Left renal pelvis (tissue), 4 donors: Measurements from ENCODE around the gene ADCY2. TPM values are rescaled to one million over a fixed set of nuclear protein-coding genes. Genes with fewer than 3 reads are reported as not detected.

ENCODE experiments used
- DNase-seq, 4 donors: peaks; one replicate each; pipeline ENCODE4 v3.0.0-alpha.2; 2013; ENCODE audit warnings: low read depth in 4 of 4, low spot score in 3 of 4
- polyA plus RNA-seq, 4 donors: library from polyadenylated mRNA; unstranded; fragments of 120-200 nt; gene quantifications; one replicate each; pipeline ENCODE4 v1.2.1, GENCODE V29; 2013; ENCODE audit not compliant: insufficient read length in 4 of 4

The ADCY2 gene
- polyA plus RNA-seq, 4 donors, result 4.4 to 7.7 (median 6.4) TPM

DNA sequence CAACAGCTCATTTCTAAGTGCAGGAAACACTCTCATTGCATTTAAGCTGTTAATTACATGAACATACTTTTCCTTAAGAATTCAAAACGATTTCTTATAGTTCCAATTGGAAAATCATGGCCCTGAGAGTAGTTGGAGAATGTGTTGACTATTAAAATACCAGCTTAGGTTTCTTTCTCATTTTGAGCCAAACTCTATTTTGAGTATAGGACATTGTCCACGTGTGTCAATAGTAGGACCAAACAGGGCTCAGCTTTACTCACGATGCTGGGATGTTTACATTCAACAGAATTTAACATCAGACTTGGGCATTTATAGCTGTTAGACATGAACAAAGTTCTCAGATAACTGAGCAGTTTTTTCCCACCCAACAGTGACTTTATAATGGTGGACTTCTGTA lies 39.6 kb downstream of the ADCY2 start:
- no peak for DNase-seq

DNA sequence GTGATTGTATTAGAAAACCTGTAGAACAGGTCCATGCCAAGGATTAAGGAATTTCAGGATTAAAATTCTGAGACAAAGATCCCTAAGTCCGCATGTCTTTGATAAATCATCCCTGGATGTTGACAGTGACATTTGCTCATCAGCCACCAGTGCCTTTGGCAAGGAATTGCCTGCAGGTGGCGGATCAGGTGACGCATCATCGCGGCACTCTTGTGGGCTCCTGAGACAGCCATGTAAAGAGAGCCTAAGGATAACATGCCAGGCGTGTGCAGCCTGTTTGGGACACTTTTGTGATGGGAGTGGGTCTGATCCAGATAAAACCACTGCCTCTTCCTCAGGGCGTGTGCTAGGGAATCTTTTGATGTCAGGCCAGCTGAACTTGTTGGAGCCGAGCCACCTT lies 40.6 kb downstream of the ADCY2 start:
- no peak for DNase-seq

DNA sequence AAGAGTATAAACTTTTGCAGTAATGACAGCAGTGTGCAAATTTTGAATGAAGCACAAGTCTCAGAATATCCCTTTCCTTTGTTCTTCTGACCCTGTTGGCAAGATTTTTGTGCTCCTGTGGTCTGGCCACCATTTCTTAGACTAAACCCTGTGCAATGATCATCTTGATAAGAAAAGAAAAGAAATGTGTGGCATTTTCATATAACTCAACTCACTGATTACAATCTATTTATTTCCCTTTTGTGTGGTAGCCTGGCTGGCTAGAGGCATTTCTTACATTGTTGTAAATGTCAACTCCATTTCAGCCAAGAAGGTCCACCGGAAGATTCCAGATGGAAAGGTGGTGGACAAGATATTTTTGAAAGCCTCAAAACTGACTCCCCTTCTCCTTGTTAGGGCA lies 41.9 kb downstream of the ADCY2 start:
- no peak for DNase-seq

DNA sequence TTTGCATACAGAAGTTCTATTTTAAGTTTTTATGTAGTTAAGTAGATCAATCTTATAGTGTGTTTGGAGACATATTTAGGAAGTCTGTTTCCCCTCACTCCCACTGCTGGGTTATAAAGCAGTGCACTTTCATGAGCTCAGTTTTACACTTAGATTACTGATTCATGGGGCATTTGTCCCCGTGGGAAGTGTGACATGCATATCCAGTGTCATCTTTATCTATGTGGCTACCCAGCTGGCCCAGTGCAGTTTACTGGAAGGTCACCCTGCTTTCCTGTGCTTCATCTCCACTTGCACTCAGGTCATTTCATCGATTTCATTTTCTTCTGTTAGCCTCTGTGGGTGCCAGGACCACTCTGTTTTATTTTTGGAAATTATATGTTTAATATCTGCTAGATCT lies 49.1 kb downstream of the ADCY2 start:
- DNase-seq, result no peak

DNA sequence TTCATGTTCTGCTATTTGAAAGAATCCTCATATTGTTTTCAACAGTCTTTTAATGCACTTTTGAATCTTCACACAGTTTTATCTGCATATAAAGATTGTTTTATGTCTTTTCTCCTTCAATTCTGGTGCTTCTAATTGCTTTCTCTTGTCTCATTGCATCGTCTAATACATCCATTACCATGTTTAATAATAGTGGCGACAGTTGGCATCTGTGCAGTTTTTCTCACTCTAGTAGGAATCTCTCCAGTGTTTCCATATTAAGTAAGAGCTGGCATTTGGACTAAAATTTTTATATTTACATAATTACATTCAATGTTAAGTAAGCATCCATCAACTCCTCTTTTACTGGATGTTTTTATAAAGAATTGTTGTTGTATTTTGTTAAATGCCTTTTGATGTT lies 49.9 kb downstream of the ADCY2 start:
- no peak for DNase-seq

DNA sequence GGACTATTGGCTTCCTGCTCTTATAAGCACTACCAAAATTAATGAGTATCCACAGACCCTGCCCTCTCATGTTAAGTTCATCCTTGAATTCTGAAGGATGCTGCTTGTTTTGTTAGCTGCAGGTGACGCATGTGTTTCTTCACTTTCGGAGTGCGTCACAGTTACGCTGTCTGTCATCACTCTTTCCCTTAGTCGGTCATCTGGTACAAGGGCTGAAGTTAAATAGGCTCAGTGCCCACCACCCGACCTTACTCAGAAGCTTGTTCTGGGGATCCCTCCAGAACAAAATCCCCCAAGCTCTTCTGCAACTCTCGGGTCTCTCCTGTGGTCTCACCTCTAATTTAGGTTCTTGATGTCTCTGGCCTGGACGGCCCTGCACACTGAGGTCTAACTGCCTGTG lies 51.0 kb downstream of the ADCY2 start:
- DNase-seq, result no peak

DNA sequence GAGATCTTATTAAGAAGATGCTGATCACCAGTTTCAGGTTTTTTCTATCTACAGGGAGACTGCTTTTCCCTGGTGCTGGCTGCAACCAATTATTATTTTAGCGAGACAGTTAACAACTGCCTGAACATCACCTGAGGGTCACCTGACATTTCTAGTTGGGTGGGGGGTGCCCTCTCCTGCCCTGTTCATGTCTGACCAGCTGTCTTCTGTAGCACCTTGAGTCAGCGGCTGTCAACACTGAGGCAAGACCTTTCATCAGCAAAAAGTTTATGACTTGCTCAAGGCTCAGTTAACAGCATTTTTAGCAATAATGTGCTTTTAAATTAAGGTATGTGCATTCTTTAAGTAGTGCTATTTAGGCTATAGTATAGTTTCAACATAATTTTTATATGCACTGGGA lies 58.0 kb downstream of the ADCY2 start:
- DNase-seq, result no peak

DNA sequence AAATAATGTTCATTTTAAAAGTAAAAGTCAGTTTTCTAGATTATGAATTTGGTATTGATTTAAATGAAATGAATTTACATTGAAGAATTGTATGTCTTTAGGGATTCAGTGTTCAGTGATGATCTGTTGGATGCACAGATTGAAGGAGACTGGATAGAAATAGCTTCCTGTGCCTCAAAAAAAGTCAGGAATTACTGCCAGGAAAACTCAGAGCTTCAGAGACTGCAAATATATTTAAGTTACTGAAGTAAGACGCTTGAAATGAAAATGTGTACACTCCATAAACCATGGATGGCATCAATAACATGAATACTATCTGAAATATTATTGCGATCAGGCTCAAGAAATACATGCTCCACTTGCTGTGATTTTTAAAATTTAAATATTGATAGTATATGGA lies 60.3 kb downstream of the ADCY2 start:
- DNase-seq, result no peak

DNA sequence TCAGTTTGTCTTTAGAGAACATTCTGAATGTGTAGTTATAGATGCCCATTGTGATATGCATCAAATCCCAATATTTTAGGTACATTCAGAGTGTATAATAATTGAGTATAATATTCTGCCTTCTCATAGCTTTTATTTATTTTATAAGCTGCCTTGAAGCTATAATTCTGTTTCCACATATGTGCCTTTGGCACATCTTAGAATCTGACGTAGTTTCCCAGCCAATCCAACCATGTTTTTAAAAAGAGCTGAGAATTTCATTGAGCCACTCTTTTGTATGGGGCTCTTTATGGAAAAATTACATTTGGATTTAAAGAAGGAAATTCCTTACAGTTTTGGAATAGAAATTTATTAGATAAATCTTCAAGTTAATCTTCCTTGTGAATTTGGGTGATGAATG lies 65.4 kb downstream of the ADCY2 start:
- DNase-seq, result no peak

DNA sequence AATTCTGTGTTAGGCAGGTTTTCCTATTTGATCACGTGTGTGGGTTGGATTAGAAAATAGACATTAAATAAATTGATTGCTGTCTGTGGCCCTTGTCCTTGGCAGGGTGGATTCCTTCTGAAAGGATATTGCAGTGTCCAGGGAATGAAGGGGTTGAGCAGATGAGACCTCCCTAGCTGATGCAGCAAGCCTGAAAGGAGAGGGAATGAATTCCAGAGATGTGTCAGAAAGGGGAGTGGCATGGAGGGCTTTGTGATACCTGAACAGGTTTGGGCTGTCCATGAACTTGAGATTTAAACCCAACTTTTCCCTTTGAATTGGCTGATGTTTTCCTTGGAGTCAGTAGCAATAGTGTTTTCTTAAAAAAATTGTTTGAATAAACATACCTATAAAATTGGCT lies 66.8 kb downstream of the ADCY2 start:
- no peak for DNase-seq

DNA sequence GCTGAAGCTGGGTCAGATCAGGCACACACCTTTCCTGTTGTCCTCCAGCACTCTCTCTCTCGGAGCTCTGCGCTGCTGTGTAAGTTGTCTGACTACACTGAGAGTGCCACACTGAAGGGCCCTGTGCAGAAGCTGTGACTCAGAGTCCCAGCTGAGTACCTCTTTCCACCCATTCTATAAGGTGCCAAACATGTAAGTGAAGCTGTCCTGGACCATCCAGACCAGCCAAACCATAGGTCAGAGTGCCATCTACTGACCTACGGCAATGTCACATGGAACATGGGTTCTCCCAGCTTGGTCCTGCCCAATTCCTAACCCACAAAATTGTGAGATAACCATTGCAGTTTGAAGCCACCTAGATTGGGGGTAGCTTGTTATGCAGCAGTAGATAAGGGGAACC lies 68.2 kb downstream of the ADCY2 start:
- DNase-seq, result no peak

DNA sequence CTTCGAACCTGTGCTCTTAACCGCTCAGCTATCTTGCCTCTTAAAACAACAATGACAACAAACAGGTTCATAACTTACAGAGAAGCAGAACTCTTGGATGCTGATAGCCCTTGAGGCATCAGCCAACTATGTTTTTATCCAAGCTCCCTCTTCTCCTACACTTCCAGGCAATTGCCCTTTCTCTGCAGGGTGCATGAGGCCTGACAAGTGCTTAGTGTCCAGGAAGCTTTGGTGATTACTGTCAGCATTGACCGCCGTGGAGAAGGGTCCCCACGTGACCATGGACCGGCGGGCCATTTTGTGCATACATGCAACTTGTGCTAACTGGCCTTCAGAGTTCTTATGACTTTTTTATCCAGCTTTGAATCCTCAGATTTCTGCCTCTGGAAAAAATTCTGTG lies 71.2 kb downstream of the ADCY2 start:
- no peak for DNase-seq

DNA sequence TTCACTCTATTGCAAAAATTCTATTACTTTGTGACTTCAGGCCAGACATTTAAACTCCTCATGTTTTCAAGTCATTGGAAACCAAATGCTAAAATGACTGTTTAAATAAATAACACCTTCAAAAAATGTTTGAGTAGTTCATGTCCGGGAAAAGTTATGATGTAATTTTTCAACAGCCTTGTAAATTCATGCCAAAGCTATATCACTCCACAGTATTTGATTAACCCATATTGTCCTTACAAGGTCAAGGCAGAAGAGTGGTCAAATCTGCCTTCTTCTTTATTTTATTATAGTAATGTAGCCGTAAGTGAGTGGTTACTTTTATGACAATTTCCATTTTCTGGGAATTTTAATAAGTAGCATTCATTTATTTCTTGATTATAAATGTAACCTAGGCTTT lies 72.8 kb downstream of the ADCY2 start:
- DNase-seq, result no peak

DNA sequence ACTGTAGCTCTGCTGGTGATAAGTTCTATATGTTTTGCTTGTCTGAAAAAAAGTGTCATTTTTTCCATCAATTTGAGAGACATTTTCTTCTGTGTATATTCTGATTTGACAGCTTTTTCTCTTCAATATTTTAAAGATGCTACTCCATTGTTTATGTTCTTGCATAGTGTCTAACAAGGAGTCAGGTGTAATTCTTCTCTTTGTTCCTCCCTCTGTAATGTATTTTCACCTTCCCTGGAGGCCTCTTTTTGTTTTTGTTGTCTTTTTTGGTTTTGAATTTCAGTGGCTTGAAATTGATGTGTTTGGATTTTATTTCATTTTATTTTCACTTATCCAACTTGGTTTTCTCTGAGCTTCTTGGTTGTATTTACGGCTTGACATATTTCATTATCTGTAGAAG lies 75.8 kb downstream of the ADCY2 start:
- no peak for DNase-seq

DNA sequence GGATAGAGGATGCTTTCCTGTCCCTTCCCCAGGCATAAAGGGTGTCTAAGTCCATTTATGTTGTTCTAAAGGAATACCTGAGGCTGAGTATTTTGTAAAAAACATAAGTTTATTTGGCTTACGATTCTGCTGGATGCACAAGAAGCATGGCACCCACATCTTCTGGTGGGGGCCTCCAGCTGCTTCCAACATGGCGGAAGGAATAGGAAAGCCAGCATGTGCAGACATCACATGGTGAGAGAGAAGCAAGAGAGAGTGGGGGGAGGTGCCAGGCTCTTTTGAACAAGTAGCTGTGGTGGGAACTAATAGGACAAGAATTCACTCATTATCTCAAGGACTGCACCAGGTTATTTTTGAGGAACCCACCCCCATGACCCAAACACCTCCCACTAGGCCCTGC lies 77.2 kb downstream of the ADCY2 start:
- DNase-seq, result no peak

DNA sequence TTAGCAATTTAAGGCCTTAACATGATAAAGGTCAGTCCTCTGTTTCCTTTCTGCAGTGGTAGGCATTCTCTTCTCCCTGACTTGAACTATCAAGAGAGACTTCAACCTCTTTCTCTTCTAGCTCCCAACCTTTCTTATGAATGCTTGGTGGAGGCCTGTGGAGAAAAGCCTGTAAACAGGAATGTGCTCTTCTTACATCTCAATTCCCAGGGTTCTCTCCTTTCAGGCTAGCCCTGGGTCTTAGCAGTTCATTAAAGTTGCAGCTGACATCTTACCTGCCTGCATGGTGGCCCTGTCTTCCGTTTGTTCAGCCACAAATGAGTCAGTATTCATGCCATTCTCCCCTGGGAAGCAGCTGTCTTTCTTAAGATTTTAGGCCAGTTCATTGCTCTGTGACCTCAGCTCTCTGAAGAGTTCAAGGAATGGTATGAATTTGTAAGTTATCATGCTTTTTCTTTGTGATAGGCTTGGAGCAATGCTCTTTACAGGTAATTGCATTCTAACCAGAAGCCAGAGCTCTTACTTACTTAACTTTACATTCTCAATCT lies 77.8 kb downstream of the ADCY2 start:
- no peak for DNase-seq

DNA sequence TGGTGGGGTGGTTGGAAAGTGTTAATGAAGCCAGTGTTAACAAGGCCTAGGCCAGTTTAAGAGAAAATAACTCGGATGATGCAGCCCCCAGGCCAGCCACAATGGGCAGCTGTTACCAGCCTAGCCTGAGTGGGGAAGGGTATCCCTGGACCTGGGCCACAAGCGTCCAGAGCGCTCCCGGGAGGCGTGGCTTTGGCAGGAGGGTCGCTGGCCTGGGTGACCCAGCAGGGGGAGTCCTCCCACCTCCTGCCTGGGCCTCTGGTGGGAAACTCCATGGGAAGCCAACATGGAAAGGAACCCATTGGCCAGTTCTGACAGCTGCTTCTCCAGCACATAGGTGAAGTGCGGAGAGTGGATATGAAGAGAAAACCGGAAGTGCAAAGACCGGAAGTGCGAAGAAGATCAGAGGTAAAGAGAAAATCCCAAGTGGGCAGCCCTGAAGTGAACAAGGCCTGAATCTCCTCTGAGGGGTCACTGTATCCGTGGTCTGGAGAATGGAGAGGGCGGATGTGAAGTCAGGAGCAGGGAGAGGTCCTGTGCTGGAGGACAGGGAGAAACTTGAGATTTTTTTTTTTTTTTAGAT lies 79.0 kb downstream of the ADCY2 start:
- DNase-seq, result no peak

DNA sequence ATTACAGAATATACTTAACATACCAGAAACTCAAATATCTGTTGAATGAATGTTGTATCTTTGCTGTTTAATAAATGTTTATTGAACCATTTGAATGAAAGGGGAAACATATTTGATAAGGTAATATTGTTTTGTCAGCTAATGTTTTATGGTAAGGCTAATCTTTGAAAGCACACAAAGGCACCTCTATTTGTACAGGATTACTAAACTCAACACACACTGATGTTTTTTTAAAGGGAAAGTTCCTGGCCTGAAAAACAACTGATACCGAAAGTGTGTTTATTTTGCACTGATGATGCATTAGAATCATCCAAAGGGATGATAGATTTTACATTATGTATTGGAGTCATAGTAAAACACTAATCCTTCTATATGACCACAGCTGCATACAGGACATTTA lies 82.5 kb downstream of the ADCY2 start:
- DNase-seq, result no peak

DNA sequence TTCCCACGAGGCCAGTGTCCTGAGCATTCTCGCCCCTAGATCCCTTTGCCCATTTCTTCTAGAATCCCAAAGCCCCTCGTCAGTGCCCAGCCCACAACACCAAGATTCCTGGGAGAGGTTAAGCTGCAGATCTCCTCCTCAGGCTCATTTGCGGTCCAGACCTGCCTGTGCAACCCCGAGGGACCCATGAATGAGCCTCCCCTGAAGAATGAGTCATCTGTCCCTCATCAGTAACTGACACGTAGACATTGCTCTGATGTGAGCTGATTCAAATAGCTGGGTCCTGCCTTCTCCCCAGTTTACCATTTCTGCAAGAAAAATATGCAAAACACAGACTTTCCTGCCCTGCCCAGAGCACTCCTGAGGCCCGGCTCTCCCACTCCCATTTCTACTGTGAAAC lies 92.8 kb downstream of the ADCY2 start:
- DNase-seq, result no peak

DNA sequence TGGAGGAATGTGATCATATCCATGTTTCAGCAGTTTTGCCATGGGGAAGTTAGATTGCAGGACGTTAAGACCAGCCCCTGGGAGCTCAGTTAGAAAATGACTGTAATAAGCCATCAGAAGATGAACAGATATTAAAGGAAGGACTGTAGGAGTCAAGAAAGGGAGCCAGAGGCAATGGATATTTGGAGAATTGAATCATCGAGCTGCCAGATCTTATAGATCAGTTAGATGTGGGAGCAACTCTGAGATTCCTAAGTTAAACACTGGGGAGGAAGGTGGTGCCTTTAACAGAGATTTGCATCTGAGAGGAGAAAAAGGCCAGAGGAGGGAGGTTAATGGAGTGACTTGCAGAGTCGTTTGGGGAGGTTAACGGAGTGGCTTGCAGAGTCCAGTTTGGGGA lies 96.4 kb downstream of the ADCY2 start:
- no peak for DNase-seq

DNA sequence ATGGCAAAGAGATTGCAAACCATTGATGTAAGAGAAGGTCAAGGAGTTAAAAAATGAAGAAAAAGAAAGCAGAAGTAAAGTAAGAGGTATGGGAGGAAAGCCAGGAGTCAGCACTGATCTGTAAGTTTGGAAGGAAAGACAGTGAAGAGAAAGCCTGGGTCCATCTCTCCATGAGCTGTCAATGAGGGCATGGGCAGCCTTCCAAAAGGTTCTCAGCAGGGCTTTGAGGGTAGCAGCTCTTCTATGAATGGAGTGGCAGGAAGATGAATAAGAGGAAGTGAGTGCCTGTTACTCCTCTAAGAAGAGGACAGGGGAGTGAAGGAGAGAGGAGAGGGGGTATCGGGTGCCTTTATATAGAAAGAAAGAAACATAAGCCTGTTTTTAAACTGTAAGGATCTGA lies 97.1 kb downstream of the ADCY2 start:
- DNase-seq, result no peak

DNA sequence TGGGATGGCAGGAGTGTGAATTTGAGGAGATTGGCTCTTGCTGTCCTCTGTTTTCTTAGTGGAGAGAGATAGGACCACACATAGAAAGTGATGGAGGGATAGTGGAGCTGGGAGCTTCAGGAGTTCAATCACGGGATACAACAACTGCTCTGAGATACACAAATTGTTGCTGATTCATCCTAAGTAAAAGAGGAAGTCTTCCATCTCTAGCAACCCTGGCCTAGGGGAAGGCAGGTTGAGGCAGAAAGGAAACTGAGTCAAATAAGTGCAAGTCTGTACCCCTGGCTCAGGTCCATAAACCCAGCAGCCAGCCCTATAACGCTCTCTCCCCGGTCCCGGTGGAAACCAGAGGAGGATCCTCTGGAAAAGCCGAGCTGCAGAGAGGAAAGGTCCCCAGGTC lies 97.7 kb downstream of the ADCY2 start:
- no peak for DNase-seq

DNA sequence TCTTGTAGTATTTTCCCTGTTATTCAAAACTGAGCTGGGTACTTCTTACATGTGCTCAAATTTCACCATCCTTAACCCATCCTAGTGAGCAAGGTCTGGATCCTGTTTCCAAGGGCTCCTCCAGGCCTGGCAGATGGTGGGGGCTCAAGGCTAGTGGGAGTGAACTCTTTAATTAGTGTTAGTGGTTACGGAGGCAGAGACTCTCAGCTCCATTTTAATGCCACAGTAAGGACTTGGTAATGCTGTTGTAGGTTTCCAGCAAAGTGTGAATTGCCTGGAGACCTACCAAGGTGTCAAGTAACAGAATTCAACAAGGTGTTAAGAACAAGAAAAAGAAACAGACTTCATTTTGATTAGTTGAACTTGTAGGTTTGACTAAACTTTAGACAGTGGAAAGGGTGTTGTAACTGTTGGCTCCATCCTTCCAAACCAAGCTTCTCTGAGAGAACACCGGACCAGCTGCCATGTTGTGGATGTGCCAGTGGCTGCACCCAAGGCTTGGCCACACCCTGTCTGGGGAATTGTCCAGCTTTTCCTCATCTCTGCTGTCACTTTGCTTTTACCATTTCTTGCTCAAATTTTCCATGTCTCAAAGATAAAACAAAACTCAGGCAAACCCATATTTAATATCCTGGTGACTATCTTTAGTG lies 98.7 kb downstream of the ADCY2 start:
- DNase-seq, result peak in 2 of 4 donors; percentile 24 to 42
